Raji (cell line): ENCODE measurements around the gene ZBTB47.

ENCODE experiments used
- POLR2A ChIP-seq: IDR thresholded peaks from 2 replicates; pipeline ENCODE4 v1.6.1; 2011; ENCODE audit warnings: low read depth, low read length, control low read depth; ENCODE audit not compliant: insufficient read depth

Gene ZBTB47

DNA sequence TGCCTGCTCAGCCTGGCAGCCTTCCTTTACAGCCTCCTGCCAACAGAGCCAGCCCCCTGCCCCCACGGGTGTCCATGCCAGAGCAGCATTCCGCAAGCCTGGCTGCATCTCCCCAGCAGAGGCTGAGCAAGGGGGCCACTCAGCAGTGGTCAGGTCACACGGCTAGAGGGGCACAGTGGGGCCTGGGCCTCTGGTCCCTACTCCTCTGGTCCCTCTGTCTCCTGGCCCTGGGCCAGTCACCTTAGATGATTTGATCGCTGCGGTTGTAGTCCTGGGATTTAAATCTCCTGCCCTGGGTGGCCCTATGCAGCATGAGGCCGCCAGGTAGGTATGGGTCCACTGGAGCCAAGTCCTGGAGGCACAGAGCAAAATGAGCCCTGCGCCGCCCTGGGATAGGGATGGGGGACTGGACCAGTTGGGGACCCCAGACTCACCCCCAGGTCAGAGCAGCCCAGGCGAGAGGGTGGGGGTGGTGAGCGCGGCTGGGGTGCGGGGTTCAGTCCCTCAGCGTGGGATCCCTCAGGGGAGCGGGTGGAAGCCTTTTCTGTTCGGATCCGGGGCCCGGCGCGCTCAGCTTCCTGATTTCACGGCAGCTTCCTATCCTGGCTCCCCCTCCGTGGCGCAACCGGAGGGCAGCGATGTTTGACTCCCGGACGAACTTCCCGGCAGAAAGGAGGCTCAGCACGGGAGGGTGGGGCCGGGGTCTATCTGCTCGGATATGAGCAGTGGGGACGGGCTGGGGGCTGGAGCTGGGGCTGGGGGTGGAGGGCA, at the start of gene ZBTB47:
TSS of gene ZBTB47 (plus strand) at position 138 of the 771 bp plus-strand sequence. CDS start 4,659 bp downstream, outside the sequence.
- no peak for TF ChIP-seq POLR2A

DNA sequence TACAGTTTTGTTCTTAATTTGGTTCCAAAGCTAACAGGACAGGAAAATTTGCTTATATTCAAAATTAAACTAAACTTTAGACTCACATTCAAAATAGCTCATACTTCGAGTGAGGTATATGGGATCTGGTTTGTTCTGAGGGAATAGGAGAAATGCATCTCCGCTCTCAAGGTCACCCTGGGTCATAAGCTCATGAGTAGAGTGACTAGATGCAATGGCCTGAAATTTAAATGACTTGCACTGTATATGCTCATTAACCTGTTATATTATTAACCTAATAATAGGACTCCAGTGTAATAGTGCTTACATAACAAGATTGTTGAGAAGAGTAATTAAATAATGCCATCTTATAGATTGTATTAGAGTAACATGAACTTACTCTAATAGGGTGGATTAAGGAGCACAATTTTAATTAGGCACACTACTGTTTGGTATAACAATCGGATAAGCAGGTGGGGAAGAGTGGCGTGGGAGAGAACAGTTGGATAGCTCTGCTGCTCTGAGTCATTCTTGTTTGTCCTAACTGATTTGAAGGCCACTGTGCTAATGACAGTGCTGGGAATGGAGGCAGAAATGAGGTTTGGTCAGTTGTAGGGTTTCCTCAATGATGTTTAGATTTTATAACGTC, 47.8 kb upstream of the ZBTB47 start:
- TF ChIP-seq POLR2A: no peak

DNA sequence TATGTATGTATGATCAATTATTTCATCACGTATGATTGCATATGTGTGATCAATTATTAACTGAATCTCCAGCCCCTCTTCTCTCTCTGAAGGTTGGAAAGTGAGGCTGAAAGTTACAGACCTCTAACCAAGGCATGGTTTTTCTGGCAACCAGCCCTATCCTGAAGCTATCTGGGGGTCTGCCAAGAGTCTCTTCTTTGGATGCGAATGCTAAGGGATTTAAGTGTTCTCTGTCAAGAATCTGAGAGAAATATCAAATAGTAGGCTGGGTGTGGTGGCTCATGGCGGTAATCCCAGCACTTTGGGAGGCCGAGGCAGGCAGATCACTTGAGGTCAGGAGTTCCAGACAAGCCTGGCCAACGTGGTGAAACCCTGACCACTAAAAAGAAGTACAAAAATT, 44.9 kb upstream of the ZBTB47 start:
- TF ChIP-seq POLR2A: no peak

DNA sequence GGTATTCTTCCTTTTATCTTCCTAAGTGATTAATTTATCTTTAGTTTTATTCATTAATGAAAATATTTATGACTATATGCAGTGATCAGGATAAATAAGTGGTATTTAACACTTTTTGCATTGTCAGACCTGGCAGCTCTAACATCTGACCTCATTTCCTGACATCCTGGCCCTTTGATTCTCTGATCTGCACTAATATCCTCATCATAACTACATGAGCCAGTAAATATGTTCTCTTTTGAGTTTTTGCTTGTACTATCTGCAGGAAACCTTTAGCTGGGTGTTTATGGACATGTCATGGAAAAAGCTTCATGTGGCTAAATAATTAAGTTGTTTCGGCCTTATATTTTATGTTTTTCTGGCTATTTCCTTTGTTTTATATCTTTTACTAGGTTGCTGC, 42.5 kb upstream of the ZBTB47 start:
- TF ChIP-seq POLR2A: no peak

DNA sequence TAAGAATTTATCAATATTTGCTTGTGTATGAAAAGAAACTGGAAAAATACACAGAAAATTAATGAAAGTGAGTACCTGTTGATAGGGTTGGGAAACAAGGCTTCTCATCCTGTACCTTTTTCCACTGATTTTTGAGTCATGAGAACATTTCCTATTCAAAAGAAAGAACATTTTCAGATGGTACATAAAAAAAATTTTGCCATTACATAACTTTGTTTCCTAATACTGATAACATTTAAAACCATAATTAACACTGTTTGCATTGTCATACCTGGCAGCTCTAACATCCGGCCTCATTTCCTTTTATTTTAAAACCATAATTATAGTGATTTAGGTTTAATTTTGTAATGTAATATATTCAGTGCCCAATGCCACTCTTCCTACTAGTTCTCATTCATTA, 41.3 kb upstream of the ZBTB47 start:
- no peak for TF ChIP-seq POLR2A

DNA sequence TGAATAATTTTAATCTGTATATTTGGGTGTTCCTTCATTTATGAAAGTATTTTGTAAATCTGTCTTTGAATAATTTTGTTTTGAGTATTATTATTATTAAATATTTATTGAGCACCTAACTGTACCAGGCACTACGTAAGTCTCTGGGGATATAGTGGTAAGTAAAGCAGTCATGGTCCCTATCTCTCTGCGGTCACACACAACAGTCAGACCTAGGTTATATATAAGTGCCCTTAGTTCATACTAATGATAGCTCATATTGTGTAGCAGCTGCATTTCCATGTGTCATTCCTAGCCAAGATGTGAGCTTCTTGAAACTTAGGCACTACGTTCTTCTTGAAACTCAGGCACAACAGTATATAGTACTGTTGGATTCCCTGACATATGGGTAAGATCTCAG, 40.6 kb upstream of the ZBTB47 start:
- no peak for TF ChIP-seq POLR2A

DNA sequence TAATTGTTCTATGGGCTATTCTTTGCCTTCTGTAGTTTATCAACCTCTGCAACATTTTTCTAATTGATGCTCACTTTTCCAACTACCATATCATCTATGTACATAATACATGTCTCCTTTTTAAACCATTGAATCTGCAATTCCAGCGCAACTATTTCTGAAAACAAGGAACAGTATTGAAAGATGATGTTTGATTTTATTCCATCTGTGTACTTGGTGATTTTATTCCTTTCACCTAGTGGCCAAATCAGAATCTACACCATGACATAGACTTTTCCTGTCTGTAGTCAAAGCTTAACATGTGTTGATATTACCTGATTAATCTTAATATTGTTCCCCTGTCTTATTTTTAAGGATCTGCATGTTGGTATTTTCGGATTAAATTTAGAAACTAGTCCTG, 40.0 kb upstream of the ZBTB47 start:
- TF ChIP-seq POLR2A: no peak

DNA sequence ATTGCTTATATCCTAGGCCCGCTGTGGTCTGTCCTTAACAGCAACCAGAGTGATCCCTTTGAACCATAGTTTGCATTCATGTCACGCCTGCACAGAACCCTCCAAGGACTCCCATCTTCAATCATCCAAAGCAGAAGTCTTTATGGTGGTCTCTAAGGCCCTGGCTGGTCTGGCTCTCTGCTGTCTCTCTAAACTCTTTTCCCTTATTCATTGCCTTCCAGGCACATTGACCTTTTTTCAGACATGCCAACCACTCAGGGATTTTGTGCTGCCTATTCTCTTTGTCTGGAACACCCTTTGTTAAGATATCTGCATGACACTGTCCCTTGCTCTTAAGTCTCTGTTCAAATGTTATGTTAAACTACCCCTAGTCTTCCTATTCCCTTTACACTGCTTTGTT, 21.9 kb upstream of the ZBTB47 start:
- TF ChIP-seq POLR2A: no peak

DNA sequence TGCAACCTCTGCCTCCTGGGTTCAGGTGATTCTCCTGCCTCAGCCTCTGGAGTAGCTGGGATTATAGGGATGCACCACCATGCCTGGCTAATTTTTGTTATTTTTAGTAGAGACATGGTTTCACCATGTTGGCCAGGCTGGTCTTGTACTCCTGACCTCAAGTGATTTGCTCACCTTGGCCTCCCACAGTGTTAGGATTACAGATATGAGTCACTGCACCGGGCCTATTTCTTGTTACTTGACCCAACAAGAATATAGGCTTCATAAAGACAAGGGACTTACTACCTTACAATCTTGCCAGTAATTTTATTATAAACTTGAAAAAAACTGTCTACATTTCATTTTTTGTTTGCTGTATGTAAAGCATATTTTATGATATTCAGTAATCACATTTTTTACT, 21.4 kb upstream of the ZBTB47 start:
- TF ChIP-seq POLR2A: no peak

DNA sequence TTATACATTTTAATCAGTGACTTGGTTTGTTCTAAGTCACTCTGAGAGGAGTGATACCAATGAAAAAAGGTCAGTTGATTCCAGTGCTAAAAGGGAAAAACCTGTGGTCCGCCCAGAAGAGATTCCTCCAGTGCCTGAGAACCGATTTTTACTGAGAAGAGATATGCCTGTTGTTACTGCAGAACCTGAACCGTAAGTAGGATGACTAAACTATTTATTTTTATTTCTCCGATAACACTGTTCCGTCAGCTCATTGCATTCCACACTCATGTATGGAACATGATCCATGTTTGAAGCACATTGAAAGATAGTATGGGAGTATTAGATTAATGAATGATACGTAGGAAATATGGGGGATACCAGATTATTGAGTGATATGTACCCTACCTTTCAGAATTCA, 20.0 kb upstream of the ZBTB47 start:
- TF ChIP-seq POLR2A: no peak

DNA sequence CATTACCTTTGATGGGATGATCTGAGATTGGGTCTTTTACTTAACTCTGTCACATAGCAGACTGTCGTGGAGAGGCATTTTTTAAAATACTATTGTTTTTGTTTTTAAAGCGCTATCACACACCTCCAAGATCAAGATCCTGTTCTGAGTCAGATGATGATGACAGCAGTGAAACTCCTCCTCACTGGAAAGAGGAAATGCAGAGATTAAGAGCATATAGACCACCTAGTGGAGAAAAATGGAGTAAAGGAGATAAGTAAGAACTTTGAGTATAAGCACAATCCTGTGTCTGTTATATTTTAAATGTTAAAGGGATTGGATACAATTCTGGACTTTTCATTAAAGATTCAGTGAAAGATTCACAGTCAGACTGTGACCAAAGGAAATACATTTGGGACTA, 18.4 kb upstream of the ZBTB47 start:
- TF ChIP-seq POLR2A: no peak

DNA sequence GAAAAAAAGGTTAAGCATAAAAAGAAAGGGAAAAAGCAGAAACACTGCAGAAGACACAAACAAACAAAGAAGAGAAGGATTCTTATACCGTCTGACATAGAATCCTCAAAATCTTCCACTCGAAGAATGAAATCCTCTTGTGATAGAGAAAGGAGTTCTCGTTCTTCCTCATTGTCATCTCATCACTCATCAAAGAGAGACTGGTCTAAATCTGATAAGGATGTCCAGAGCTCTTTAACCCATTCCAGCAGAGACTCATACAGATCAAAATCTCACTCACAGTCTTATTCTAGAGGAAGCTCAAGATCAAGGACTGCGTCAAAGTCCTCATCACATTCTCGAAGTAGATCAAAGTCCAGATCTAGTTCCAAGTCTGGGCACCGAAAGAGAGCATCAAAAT, 16.5 kb upstream of the ZBTB47 start:
- no peak for TF ChIP-seq POLR2A

DNA sequence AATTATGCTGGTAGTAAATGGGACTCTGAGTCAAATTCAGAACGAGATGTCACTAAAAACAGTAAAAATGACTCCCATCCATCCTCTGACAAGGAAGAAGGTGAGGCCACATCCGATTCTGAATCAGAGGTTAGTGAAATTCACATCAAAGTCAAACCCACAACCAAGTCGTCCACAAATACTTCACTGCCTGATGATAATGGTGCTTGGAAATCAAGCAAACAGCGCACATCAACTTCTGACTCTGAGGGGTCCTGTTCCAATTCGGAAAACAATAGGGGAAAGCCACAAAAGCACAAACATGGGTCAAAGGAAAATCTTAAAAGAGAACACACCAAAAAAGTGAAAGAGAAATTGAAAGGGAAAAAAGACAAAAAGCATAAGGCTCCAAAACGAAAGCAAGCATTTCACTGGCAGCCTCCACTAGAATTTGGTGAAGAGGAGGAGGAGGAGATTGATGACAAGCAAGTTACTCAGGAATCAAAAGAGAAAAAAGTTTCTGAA, 15.1 kb upstream of the ZBTB47 start:
- TF ChIP-seq POLR2A: no peak

DNA sequence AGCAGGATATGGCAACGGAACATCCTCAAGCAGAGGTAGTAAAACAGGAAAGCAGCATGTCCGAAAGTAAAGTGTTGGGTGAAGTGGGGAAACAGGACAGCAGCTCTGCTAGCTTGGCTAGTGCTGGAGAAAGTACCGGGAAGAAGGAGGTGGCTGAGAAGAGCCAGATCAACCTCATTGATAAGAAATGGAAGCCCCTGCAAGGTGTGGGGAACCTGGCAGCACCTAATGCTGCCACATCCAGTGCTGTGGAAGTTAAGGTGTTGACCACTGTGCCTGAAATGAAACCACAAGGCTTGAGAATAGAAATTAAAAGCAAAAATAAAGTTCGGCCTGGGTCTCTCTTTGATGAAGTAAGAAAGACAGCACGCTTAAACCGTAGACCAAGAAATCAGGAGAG, 14.3 kb upstream of the ZBTB47 start:
- no peak for TF ChIP-seq POLR2A

DNA sequence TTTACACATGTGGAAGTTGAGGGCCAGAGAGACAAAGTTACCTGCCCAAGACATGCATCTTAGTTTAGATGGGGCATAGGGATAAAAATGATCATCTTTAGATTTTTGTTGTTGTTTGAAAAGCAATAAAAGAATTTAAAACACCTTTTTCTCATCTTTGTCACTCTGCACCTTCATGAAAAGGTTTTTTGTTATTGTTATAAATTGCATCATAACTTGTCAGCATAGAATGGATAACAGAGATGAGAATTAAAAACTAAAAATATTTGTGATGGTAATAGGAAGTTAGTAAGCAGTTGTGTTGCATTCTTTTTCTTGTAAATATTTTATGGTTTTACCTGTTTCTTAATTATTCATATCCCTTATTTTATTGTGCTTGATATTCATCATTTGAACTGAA, 13.4 kb upstream of the ZBTB47 start:
- no peak for TF ChIP-seq POLR2A

DNA sequence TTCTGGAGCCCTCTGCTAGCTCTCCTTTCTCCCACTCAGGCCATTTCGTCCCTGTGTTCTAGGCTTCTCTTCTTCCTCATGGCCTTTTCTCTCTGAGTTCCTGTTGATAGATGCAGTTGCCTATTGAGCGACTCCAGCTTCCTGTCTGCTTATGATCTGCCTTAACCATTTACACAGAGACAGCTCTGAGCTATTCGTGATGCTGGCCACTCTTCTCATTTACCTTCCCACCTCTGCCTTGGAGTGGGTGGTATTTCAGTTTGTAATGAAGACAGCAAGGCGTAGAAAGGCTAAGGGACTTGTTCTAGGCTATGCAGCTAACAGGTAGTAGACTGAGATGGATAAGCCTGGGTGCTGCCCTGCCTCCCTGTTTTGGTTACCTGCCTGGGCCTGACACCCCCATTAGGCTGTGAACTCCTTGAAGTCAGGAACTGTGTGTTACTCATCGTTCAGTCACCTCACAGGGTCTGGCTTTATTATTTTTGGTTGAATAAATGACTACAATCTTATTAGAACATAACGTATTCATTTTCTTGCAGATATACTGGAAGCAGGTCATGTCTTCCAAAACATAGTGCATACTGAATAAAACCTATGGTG, 12.6 kb upstream of the ZBTB47 start:
- no peak for TF ChIP-seq POLR2A
